NCI-H2107 (cell line): ENCODE results near the gene CNMD.
"Not testable (repeated sequence)": the region's sequence is repeated elsewhere in the genome, so short reads cannot be mapped to it uniquely, and the experiment has no call there.

Source experiments
- DNase-seq: peaks from one replicate; lab custom pipeline; 2025; lab: John Stamatoyannopoulos, UW

The CNMD gene

DNA sequence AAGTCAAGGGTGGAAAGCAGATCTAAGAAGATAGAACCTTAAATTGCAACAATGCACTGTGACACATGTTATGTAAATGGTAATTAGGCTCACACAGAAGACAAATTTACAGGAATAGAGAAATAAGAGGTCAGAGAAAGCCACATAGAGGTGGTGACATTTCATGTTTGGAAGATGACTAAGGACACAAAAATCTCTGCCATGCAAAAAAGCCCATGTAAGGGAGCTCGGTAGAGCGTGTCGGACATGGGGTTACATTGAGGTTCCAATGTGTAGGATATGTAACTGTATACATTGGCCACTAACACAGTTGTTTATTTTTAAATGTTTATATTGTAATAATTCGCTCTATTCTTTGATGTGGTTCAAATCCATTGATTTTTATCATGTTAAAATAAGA, 53.2 kb downstream of the CNMD start:
- DNase-seq = no peak

DNA sequence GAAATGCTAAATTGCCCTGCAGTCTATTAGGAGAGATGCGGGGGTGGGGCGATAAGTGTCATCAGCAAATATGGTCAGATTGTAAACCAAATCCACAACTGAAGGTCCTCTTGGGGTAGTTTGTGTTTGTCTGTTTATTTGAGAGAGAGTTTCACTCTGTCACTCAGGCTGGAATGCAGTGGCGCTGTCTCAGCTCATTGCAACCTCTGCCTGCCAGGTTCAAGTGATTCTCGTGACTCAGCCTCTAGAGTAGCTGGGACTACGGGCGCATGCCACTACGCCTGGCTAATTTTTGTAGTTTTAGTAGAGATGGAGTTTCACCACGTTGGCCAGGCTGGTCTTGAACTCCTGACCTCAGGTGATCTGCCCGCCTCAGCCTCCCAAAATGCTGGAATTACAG, 53.8 kb downstream of the CNMD start:
- not testable (repeated sequence) for DNase-seq

DNA sequence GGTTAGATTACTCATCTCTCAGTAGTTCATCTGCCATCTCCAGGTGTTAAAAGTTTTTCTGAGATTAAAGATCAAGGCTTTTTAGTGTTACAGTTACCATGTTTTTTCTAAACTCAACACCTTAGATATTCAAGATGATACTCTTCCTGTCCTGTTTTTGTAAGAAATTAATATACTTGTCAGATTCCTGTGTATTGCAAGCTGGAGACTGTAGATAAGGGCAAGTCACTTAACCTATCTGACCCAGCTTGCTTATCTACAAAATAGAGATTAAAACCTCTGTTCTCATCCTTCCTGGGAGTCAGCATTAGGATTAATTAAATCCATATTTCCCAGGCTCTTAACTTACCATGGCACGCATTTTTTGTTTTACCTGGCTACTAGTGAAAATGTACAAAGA, 61.8 kb downstream of the CNMD start:
- no peak for DNase-seq

- no peak for DNase-seq
Observed at GRCh38 chr13:52673465-52673864, 66.2 kb downstream of the CNMD start.

DNA sequence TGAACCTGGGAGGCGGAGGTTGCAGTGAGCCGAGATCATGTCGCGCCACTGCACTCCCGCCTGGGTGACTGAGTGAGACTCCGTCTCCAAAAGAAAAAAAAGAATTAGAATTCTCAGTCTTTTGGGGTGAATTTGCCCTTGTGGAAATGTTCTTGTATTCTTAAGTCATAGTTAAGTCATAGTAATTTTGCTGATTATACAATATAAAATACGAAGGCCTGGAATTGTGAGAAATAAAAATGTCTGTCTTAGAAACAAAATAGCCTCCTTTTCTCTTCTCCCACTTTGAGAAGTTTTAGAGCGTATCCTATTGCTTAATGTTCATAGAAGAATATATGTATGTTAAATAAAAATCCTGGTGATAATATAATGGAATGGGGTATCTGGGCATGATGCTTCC, 68.9 kb downstream of the CNMD start:
- no peak for DNase-seq

GRCh38 chr13:52669677-52670076, 69.9 kb downstream of the CNMD start:
- no peak for DNase-seq

GRCh38 chr13:52665325-52665724, 74.3 kb downstream of the CNMD start:
- DNase-seq = no peak

DNA sequence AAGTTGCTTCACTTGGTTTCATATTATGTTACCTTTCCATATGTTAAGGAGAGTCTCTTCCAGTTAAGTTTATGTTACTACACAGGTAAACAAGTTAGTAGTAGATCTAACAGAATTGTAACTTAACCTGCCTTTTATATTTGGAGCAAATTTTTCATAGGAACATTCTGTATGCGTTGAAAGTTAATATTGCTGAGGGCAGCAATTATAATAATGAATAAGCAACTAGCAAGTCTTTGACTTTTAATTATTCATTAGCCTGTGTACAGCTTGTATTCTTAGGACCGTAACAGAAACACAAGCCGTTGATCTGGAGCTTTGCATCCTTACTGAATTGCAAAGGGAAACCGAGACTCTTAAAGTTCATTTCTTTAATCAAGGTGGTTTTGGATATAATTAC, 75.3 kb downstream of the CNMD start:
- DNase-seq = no peak

GRCh38 chr13:52659340-52659739, 80.3 kb downstream of the CNMD start:
- DNase-seq = no peak
